Breast epithelium (tissue), 4 donors: ENCODE results near the gene DST. TPM values are rescaled to one million over a fixed set of nuclear protein-coding genes. Genes with fewer than 3 reads are reported as not detected.

Experiments
- DNase-seq, 2 donors: peaks; one replicate each; pipeline ENCODE4 v3.0.0-alpha.2; 2019; ENCODE audit warnings: low spot score in 2 of 2
- H3K27ac ChIP-seq, 2 donors: fragments of 200-600 bp; sonication (generic) in 1 of 2; one replicate each; pipeline ENCODE4 v1.5.1; 2016 to 2019; ENCODE audit warnings: mild to moderate bottlenecking in 1 of 2
- H3K27me3 ChIP-seq, 2 donors: fragments of 200-600 bp; sonication (generic) in 1 of 2; one replicate each; pipeline versions ENCODE4 v1.5.1 to v1.6.0; 2017 to 2019; ENCODE audit warnings: control low read depth in 1 of 2, mild to moderate bottlenecking in 1 of 2
- H3K36me3 ChIP-seq: fragments of 200-600 bp; one replicate; pipeline ENCODE4 v1.5.1; 2019
- H3K4me1 ChIP-seq, 2 donors: fragments of 200-600 bp; sonication (generic); one replicate each; pipeline ENCODE4 v1.5.1; 2016 to 2019; ENCODE audit warnings: control low read depth in 1 of 2
- H3K4me3 ChIP-seq, 3 donors: fragments of 200-600 bp; sonication (generic); 1 replicate in 2 of 3; 2 replicates in 1 of 3; pipeline ENCODE4 v1.5.1; 2016 to 2019; ENCODE audit warnings: mild to moderate bottlenecking in 3 of 3, moderate library complexity in 2 of 3
- H3K9me3 ChIP-seq, 2 donors: fragments of 200-600 bp; sonication (generic) in 1 of 2; one replicate each; pipeline ENCODE4 v1.5.1; 2016 to 2019; ENCODE audit warnings: control low read depth in 1 of 2
- CTCF ChIP-seq, 3 donors: fragments of 450-650 bp; IDR thresholded peaks; one replicate each; pipeline ENCODE4 v1.5.1; 2016 to 2017; ENCODE audit warnings: antibody characterized with exemption in 3 of 3, mild to moderate bottlenecking in 3 of 3, moderate library complexity in 3 of 3
- POLR2A ChIP-seq: fragments of 450-650 bp; IDR thresholded peaks from one replicate; pipeline ENCODE4 v1.6.1; 2016; ENCODE audit warnings: antibody characterized with exemption, mild to moderate bottlenecking, moderate library complexity
- POLR2AphosphoS5 ChIP-seq, 3 donors: sonication (generic); formaldehyde crosslinking; IDR thresholded peaks; one replicate each; pipeline ENCODE4 v1.6.1; 2017; ENCODE audit warnings: antibody characterized with exemption in 3 of 3
- intact Hi-C: fragments of 100-400 bp; cut with DNase I; formaldehyde crosslinking; loops from one replicate; pipeline ENCODE4 v1.15.1; 2023; ENCODE audit warnings: low total_unique reads
- total RNA-seq, 3 donors: library from RNA; depleted of rRNA; stranded (reverse); fragments of >200 nt; gene quantifications; one replicate each; pipeline ENCODE4 v1.1.0, GENCODE V29; 2016

Gene DST
- total RNA-seq, 3 donors from 2014 or later = 272 to 1,354 (median 700) TPM

DNA sequence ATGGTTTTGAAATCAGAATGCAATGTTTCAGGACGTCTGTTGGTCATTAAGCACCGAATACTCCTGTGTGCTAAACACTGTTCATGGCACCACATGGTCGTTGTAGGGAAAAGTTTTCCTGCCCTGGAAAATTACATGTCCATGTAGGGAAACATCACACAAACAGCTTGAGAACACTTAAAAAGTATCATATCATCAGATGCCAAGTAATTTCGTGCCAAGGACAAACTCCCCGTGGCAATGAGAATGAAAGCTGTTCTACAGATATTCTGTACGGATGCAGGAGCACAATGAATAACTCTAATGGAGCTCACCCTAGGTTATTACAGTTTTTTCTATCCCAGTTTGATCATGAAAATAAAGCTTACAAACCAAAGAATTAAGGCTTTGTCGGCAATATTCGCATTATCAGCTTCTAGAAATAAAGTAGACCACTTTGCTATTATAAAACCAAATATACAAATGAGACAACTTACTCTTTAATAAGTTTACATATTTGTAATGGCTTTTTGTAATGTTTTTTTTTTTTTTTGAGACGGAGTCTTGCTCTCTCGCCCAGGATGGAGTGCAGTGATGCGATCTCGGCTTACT lies 4.6 kb upstream of the DST start:
- TF ChIP-seq POLR2A (no peak), POLR2AphosphoS5 (IDR thresholded peaks at IDR 0.05) (peak in 1 of 3 donors; percentile 28)
- no peaks in the 10 kb centered on the region for H3K9me3 ChIP-seq
- no peaks in the 10 kb centered on the region for H3K27me3 ChIP-seq
- H3K27ac ChIP-seq = peak overlapping the region; percentile 67 to 76
- intact Hi-C loops = no loop called here
- no peak overlapping the region for H3K4me3 ChIP-seq
- no peaks in the 10 kb centered on the region for H3K36me3 ChIP-seq
- no peaks in the 10 kb centered on the region for H3K4me1 ChIP-seq
- DNase-seq = peak in 1 of 2 donors; percentile 82

- DNase-seq = no peak
- Histone ChIP-seq H3K9me3 (no peaks in the 10 kb centered on the region), H3K4me1 (no peaks in the 10 kb centered on the region), H3K36me3 (no peaks in the 10 kb centered on the region), H3K4me3 (no peak overlapping the region), H3K27me3 (no peaks in the 10 kb centered on the region), H3K27ac (peak overlapping the region in 1 of 2 donors; percentile 79)
- no peak for TF ChIP-seq CTCF (IDR thresholded peaks at IDR 0.05)
- TF ChIP-seq POLR2A = no peak
- no peak for TF ChIP-seq POLR2AphosphoS5 (IDR thresholded peaks at IDR 0.05)
- intact Hi-C loops = no loop called here
Measured at GRCh38 chr6:56644366-56644765, 1.7 kb upstream of the DST start.

GRCh38 chr6:56643379-56644089 lies 845 bp upstream of the DST start:
- Histone ChIP-seq H3K4me1 (no peaks in the 10 kb centered on the region), H3K4me3 (no peak overlapping the region), H3K27ac (peak overlapping the region; percentile 74 to 79), H3K36me3 (no peaks in the 10 kb centered on the region), H3K9me3 (no peaks in the 10 kb centered on the region), H3K27me3 (no peaks in the 10 kb centered on the region)
- no peak for DNase-seq
- intact Hi-C loops = no loop called here
- TF ChIP-seq POLR2A (no peak), POLR2AphosphoS5 (IDR thresholded peaks at IDR 0.05) (no peak), CTCF (IDR thresholded peaks at IDR 0.05) (no peak)

DNA sequence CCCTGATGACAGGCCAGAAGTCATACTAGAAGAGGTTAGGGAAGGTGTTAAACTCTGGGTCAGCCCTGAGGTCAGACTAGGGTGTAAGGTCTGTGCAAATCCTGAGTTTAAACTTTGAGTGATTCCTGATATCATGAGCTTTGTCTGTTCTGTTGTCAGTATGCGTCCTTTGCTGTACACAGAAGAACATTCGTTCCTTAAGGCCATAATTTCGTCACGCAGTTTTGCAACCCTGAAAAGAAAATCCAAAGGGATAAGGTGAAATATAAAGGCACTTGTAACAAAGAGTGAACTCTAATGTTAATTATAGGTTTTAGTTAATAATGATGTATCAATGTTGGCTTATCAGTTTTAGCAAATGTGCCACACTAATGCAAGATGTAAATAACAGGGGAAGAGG lies 2.3 kb downstream of the DST start:
- intact Hi-C loops = no loop called here
- Histone ChIP-seq H3K27ac (peak overlapping the region; percentile 74 to 79), H3K36me3 (no peaks in the 10 kb centered on the region), H3K9me3 (no peaks in the 10 kb centered on the region), H3K4me3 (peak overlapping the region in 2 of 3 donors; percentile 51 to 56), H3K27me3 (no peaks in the 10 kb centered on the region), H3K4me1 (no peaks in the 10 kb centered on the region)
- TF ChIP-seq CTCF (IDR thresholded peaks at IDR 0.05) = no peak
- no peak for DNase-seq

DNA sequence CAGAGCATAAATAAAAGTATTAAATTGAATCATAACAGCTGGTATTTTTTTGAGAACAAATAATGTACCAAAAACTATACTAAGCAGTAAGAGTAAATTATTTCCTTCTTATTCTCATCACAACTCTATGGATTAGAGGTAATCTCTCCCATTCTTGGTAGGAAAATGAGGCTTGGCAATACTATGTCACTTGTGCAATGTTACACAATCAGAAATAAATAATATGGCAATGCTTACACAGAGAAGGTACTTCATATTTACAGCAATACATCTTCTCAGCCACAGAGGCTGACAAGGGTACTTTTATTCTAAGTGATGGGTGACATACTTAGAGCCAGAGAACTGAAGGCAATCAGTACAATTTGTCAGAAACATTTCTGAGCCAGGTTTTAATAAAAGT lies 3.9 kb downstream of the DST start:
- H3K27ac ChIP-seq = peak overlapping the region; percentile 49 to 79
- peaks cover 7% of the 10 kb centered on the region for H3K36me3 ChIP-seq
- DNase-seq = no peak
- H3K4me3 ChIP-seq = peak overlapping the region in 2 of 3 donors; percentile 51 to 56
- TF ChIP-seq POLR2A = no peak
- no peak for TF ChIP-seq POLR2AphosphoS5 (IDR thresholded peaks at IDR 0.05)
- no peak for TF ChIP-seq CTCF (IDR thresholded peaks at IDR 0.05)
- intact Hi-C loops = no loop called here
- no peaks in the 10 kb centered on the region for H3K27me3 ChIP-seq
- H3K9me3 ChIP-seq = no peaks in the 10 kb centered on the region
- H3K4me1 ChIP-seq = no peaks in the 10 kb centered on the region
